A673 (cell line): ENCODE data around the gene CFHR3.

ENCODE experiments used
- CTCF ChIP-seq: fragments of 300-800, 200-600 bp; sonication (generic); conservative IDR thresholded peaks from 2 replicates; pipeline ENCODE4 v1.5.1; 2017; ENCODE audit warnings: low read depth, mild to moderate bottlenecking, antibody characterized with exemption, low read length, moderate library complexity, mixed read lengths
- EZH2 ChIP-seq: fragments of 200-600 bp; sonication (generic); IDR thresholded peaks from 2 replicates; pipeline ENCODE4 v1.6.1; 2017; ENCODE audit warnings: borderline replicate concordance, low read depth, mild to moderate bottlenecking, mixed read lengths, antibody characterized with exemption, low read length; ENCODE audit not compliant: poor library complexity, severe bottlenecking

DNA sequence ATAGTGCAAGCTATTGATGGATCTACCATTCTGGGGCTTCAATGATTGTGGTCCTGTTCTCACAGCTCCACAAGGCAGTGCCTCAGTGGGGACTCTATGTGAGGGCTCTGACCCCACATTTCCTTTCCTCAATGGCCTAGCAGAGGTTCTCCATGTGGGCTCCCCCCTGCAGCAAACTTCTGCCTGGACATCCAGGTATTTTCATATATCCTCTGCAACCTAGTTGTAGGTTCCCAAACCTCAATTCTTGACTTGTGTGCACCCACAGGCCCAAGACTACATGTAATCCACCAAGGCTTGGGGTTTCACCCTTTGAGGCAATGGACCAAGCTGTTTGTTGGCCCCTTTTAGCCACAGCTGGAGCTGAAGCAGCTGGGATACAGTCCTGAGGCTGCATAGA lies 35.9 kb upstream of the CFHR3 start:
- TF ChIP-seq CTCF, result no peak
- TF ChIP-seq EZH2, result no peak
